ENCODE results near the gene NEDD4L.

NEDD4L gene

DNA sequence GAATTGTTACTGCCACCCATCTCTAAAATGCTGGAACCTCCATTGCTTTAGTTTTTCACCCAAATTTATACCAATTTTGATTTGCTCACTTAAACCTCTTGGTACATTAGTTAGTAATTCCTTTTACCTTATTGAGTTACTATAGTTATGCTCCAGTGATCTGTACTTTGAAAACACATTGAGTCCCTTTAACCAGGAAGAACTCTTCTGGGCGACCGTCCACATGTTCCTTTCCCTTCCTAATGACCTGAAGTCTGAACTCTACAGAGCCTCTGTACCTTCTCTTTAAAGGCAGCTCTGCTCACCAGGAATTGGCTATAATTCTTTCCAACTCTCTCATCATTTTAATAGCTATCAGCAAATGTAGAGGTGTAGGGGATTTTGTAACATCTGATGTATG lies 290.0 kb downstream of the NEDD4L start:
- no peak for DNase-seq

DNA sequence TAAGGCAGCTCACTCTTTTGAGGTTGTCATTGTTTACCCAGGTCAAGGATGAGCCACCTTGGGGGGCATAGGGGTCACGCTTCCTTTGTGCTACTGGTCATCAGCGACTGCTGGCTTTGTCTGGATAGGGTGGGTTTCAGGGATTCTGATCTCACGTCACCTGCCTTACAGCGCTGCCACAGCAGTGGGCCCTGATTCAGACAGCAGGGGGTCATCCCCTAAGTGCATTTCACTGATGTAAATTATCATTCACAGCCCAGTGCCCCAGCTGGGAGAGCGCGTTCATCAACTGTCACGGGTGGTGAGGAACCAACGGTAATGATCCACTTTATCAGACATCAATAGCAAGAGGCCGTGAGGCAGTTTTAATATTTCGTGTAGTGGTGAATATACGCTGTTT lies 291.2 kb downstream of the NEDD4L start:
- no peak for DNase-seq

DNA sequence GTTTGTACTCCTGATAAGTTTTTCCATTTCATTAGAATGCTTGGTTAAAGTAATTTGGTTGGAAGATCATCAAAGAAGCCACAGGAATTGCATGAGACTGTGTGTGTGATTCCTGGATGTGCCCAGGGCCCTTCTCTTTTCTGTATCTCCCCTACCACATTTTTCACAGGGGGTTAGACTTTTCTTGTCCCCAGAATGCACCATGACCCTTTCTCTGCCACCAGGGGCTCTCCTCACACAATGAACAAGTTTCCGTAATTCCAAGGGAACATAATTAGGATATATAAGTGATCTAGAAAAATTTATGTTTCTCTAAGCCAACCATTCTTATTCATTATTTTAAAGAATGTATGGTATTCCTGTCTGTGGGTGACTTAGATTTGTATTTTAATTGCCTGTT lies 291.8 kb downstream of the NEDD4L start:
- no peak for DNase-seq

GRCh38 chr18:58336605-58337004 lies 292.6 kb downstream of the NEDD4L start:
- no peak for DNase-seq

- no peak for DNase-seq
These were observed 293.3 kb downstream of the NEDD4L start for GRCh38 chr18:58337285-58337684.

DNA sequence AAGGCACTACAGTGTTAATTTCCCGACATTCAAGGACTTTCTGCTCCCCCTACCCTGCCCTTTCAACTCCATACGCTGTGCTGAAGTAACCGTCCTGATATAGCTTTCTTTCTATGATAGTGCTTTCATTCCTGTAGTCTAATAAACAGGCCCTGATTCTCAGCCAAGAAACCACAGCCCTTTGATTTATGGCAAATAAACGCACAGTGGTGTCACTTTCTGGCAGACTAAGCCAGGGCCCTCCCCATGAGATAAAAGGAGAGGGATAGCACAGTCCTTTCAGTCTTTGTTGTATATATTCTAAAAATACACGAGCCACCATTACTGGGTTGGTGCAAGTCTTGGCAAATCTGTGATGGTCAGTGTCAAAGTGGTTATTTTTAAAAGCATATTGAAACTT lies 293.7 kb downstream of the NEDD4L start:
- no peak for DNase-seq

DNA sequence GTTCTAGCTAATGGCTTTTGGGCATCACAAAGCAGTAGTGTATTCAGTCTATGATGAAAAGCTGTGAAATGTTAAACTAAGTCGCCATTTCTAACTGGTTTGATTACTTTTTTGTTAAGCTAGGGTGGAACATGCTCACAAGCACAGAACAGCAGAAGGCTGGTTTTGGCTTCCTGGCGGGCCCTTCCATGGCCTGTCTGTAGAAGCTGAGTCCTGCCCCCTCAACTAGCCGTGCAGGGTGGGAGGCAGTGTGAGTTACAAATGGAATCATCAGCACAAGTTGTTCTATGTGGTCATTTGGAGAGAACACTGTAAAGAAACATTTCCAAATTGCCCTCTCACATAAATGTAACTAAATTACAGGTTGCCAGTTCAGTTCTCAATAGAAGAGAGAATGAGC lies 294.1 kb downstream of the NEDD4L start:
- no peak for DNase-seq

DNA sequence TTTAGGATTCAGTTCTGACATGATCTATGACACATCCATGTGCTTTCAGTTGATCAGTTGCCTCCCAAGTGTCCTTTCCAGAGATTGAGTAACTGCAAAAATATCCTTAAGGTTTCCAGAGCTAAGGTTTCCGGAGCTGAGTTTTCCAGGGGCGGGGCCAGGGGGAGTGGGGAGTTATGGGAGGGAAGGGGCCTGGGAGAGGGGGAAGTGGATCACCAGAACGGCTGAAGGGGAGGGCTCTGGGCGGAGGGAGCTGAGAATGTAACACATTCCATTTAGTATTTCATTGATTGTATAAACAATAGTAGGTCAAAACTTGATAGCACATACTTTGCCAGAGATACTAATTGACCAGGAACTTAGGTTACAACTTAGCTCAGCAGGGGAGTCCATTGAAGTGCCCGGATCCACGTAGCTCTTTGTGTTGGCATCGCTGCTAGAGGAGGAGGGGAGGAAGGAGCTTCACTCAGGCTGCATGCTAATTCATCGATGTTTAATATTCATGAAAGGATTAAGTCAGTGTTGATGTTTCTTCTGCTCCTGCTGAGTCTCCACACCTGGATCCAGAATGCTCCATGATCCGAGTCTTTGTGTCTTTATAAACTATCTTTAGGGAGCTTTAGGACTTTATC lies 295.1 kb downstream of the NEDD4L start:
- no peak for DNase-seq

GRCh38 chr18:58339890-58340289 lies 295.9 kb downstream of the NEDD4L start:
- no peak for DNase-seq

GRCh38 chr18:58341916-58342315 lies 297.9 kb downstream of the NEDD4L start:
- DNase-seq, result no peak

DNA sequence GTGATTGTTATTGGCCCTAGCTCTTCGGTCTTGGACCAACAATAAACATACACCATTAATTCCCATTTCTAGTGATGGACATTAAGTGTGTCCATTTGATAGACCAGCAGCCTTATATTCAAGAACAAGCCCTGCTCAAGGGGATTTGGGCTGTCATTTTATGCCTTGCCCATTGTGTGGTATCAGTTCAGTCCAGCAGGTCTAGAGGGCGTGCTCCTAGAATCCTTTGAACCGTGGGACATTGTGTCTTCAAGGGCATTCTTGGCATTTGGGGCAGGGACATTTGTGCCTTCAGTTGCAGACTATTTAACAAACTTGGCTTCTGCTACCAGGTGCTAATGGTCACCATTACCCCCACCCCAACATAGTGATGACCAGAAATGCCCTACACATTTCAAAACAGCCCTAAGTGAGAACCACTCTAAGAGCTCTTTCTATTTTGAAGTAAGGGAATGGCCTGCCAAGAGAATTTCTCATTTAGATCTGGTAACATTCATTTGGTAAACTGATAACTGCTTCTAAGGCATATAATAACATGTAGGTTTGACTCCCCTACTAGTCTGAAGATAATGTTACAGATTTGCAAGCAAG lies 300.1 kb downstream of the NEDD4L start:
- DNase-seq, result no peak

- no peak for DNase-seq
These were observed 300.9 kb downstream of the NEDD4L start for GRCh38 chr18:58344861-58345463.

- DNase-seq, result no peak
These were observed 301.8 kb downstream of the NEDD4L start for GRCh38 chr18:58345875-58346274.

- DNase-seq, result no peak
These were observed 303.1 kb downstream of the NEDD4L start for GRCh38 chr18:58347135-58347534.

DNA sequence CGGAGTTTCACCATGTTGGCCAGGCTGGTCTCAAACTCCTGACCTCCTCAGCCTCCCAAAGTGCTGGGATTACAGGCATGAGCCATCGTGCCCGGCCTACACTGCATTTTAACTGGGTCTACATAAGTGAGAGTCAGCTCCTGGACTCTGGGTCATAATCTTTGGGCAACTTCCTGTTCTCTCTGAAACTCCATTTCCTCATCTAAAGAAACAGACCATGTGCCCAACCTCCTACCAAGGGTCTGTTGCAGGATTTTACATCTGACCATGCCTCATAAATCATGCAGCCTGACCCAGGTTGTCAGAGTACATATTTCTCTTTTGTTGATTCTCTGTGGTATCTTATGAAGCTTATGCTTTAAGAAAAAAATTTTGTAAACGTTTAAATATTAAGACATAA lies 304.5 kb downstream of the NEDD4L start:
- DNase-seq, result no peak

GRCh38 chr18:58348951-58349350 lies 304.9 kb downstream of the NEDD4L start:
- DNase-seq, result no peak

DNA sequence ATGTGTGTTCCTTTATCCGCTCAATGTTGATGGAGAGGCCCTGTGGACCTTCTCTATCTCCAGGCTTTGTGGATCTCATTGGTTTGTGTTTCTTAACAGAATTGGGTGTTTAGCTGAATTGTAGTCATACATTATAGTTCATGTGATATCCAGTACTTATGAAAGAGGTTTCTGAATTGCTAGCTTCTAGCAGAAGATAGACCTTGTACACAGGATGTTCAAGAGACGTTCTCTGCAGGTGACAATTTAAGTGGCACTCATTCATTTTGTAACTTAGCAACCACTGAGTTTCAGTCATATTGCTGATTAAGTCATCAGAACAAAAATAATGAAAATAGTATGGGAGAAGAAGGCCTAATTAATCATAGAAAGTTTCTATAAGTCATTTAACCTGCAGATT lies 305.6 kb downstream of the NEDD4L start:
- DNase-seq, result no peak

DNA sequence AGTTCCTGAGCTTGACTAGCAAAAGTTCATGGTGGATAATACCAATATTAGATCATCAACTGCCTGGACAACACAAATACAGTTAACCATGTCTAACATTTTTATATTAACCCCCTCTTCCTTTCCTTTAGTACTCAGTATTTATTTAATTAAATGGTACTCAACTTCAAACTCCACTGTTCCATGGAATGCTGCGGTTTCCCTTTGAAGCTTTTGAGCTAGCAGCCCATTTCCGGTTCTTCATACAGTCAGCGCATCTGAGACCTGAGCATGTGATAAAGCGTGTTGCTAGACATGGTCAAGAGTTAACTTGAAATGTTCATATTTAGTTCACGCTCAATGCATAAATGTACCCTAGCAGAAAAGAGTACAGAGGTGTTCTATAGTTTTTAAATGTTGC lies 306.5 kb downstream of the NEDD4L start:
- no peak for DNase-seq

DNA sequence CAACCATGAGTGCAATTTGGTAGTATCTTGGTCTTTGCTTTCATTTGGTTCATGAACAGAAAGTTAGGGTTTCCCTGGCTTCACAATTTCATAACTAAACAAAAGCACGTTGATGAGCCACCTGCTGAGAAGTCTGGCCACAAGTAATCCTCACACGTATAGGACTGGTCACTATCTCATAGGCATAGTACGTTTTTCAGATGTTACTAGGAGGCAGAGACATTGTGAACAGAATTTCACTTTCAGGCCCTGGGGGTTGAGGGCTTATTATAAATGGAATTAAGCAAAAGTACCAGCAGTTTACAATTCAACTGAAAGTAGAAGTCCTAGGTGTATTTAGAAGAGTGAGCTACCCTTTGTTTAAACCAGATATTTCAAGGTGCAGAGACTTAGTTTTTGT lies 307.8 kb downstream of the NEDD4L start:
- no peak for DNase-seq

GRCh38 chr18:58353581-58353980 lies 309.6 kb downstream of the NEDD4L start:
- no peak for DNase-seq

DNA sequence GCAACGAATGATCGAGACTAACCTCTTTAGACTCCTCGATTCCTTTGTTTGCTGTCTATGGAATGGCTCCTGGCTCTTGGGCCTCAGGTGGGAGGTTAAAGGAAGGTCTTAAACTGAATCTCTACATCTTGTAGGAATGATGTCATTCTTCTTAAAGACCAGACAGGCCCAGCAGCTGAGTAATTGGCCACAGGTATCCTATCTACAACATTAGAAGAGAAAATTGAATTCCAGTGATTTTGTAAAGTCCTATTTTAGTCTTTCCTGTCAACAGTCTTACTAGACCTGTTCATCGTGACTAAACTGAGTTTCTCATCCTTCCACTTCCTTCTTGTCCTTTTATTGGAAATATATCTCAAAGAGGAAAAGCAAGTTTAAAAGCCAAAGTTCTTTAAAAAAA lies 310.0 kb downstream of the NEDD4L start:
- DNase-seq, result no peak

DNA sequence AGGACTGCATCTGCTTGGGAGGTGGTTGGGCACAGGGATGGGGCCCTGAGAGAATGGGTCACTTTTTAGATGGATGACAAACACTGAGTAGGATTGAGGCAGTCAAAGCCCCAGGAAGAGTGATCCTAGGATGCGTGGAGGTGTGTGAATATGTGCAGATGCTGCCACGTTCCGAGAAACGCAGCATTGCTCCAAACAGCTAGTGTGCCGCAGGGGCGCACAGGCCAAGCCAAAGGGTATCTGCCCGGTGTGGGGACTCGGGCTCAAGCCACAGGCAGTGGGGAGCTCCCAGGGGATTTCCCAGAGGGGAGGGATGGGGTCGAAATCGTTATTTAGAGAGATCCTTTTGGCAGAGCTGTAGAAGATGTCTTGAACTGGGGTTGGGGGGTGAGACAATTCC lies 310.8 kb downstream of the NEDD4L start:
- no peak for DNase-seq

DNA sequence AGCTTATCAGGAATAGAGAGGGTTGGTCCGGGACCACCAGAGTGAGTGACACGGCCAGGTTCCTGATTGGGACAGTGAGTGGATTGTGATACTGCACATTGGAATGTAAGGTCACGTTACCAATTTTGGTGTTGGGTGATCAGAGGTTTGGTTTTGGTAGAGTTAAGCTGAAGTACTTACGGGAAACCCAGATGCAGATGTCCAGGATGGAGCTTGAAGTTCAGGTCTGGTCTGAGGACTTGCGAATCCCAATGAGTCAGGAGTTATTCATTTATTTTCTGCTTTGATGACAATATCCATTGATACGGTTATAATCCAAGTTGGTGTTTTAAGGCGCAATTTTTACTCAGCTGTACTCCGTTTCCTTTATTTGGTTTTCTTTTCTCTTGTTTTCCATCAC lies 311.2 kb downstream of the NEDD4L start:
- no peak for DNase-seq

DNA sequence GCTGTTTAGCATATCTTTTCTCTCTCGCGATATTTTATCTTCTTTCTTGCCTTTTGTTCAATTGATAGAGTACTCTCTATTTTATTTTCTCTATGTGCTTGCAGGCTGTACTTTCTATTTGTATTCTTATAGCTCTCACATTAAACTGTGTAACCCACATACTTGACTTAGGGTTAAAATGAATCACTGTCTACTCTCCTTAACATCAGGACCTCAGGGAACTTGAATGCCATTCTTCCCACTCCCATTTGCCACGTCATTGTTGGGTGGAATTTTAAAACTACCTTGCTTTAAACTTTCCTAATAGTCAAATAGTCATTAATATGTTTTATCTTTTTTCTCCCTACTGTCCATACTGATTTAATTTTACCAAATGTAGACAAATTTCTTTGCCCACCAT lies 315.2 kb downstream of the NEDD4L start:
- DNase-seq, result no peak

DNA sequence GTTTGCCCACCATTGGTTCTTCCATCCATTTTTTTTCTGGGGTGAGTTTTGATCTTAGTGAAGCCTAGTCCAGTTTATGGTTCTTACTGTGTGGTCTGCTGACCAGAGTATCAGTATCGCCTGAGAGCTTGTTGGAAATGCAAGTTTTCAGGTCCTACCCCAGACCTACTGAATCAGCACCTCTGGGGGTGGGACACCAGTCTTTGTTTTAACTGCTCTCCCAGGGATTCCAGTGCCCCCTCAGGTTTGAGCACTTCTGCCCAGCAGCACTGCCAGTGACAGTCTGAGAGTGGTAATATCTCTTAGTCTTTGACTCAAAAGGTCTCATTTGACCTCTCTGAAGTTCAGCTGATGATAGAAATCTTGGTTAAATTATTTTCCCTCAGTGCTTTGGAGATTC lies 315.6 kb downstream of the NEDD4L start:
- DNase-seq, result no peak
